ENCODE data around the gene UBE2D4. TPM values are rescaled to one million over a fixed set of nuclear protein-coding genes. Genes with fewer than 3 reads are reported as not detected.
A peak's percentile ranks its signal among the peaks of the same experiment; 100 is the strongest.

UBE2D4 gene
- total RNA-seq, 1 experiment from 2014 or later: 6.4 TPM

- H3K27me3 ChIP-seq (ENCODE audit: insufficient read depth, low read length): no peaks in the 10 kb centered on the region
- H3K23me2 ChIP-seq (ENCODE audit: insufficient read length, low read depth, low read length, poor library complexity, severe bottlenecking): no peaks in the 10 kb centered on the region
- no peak overlapping the region for H3K4ac ChIP-seq (ENCODE audit: low read depth, low read length)
- H3K4me1 Mint-ChIP-seq: peaks cover 29 to 37% of the 10 kb centered on the region in 2 experiments
- no peaks in the 10 kb centered on the region; the same call in 1 of the 2 replicates for H3K79me2 ChIP-seq (ENCODE audit: insufficient read depth, low read length)
- peak overlapping the region; percentile 63; the same call in 1 of the 2 replicates for H3K14ac ChIP-seq (ENCODE audit: insufficient read depth, low read length)
- H3K36me3 Mint-ChIP-seq (ENCODE audit: insufficient read depth in 1 of 3, low read depth in 3 of 3): no peaks in the 10 kb centered on the region
- H3K27ac Mint-ChIP-seq: peak overlapping the region; percentile 80 to 93 (median 88); a peak in 2 of 7 replicates
- no peak overlapping the region for H3K18ac ChIP-seq (ENCODE audit: insufficient read length, low read depth, low read length)
- no peak overlapping the region for H4K8ac ChIP-seq (replicated peaks; ENCODE audit: insufficient read length, low read depth, low read length)
- no peaks in the 10 kb centered on the region for H4K20me1 ChIP-seq (ENCODE audit: control insufficient read depth, insufficient read depth, insufficient read length)
- no peak overlapping the region for H3T11ph ChIP-seq (ENCODE audit: low read length)
- 0 out of 2 replicates have a peak, but pooled peaks cover 3% of the 10 kb centered on the region for H3K4me1 ChIP-seq (ENCODE audit: insufficient read depth, low read length)
- peak overlapping the region; percentile 59 for H3K4me2 ChIP-seq (ENCODE audit: insufficient read depth, insufficient read length, low read length)
- no peak overlapping the region for H3K27ac ChIP-seq (ENCODE audit: insufficient read length, low read depth, low read length)
- H2BK15ac ChIP-seq (ENCODE audit: low read depth, low read length): no peak overlapping the region
- no peaks in the 10 kb centered on the region for H3K79me1 ChIP-seq (ENCODE audit: insufficient read depth, low read depth, low read length, poor library complexity, severe bottlenecking)
- no peak overlapping the region for H2BK12ac ChIP-seq (ENCODE audit: insufficient read length, low read depth, low read length)
- no peaks in the 10 kb centered on the region for H3K9me3 Mint-ChIP-seq
- no peak overlapping the region for H2AK5ac ChIP-seq (ENCODE audit: insufficient read length, low read length)
- H3K56ac ChIP-seq (ENCODE audit: insufficient read length, low read depth, low read length): no peak overlapping the region
- no peaks in the 10 kb centered on the region for H3K9me3 ChIP-seq (ENCODE audit: control insufficient read depth, low read depth, low read length)
- H3K23ac ChIP-seq (ENCODE audit: insufficient read length, low read depth, low read length): no peak overlapping the region
- no peak for TF ChIP-seq CTCF (conservative IDR thresholded peaks at IDR 0.05)
- H2BK20ac ChIP-seq (ENCODE audit: low read depth, low read length, poor library complexity, severe bottlenecking): no peak overlapping the region
- DNase-seq: peak; percentile 45
- H2BK120ac ChIP-seq (ENCODE audit: low read depth, low read length, poor library complexity, severe bottlenecking): no peak overlapping the region
- peak overlapping the region; percentile 26 for H3K9ac ChIP-seq (ENCODE audit: extremely low read depth, insufficient read length, low read length)
- H2AFZ ChIP-seq (ENCODE audit: low read length): no peak overlapping the region
- no peaks in the 10 kb centered on the region for H3K27me3 Mint-ChIP-seq (ENCODE audit: low read depth)
- H4K5ac ChIP-seq (ENCODE audit: insufficient read length, low read depth, low read length): no peak overlapping the region
- no peak overlapping the region for H2BK5ac ChIP-seq (ENCODE audit: insufficient read length, low read length)
- H4K91ac ChIP-seq (ENCODE audit: insufficient read length, low read depth, low read length): no peak overlapping the region
- WGBS (ENCODE audit: extremely low coverage, insufficient read length, low lambda C conversion rate): no CpG with 5 or more reads among the region's 43 CpGs
- peak overlapping the region; percentile 87 to 96 for H3K4me3 Mint-ChIP-seq
These were observed 20.3 kb upstream of the UBE2D4 start for GRCh38 chr7:43905956-43906330.
